Anterior cingulate cortex (tissue), 58 donors: ENCODE results near the gene NAALADL2.
"Not testable (repeated sequence)": the region's sequence is repeated elsewhere in the genome, so short reads cannot be mapped to it uniquely, and the experiment has no call there.

ENCODE experiments used
- DNase-seq, 58 donors: peaks; one replicate each; lab custom pipeline; 2025; lab: John Stamatoyannopoulos, UW

The NAALADL2 gene

DNA sequence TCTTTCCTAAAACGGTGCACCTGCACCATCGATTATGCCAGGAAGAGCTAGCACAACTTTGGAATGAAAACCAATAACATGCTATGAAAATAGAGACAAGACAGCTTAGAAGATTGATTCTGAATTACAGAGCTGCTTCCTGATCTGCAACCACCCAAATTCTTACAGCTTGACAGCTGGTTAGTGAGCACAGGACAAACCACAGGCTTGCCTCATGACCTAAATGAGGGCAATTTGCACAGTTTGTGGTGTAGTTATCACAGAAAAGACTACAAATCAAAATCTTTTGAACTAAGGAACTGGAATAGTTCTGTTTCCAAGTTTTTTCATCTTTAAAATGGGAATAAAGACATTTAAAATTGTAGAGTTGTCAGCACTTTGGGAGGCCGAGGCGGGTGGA is 533.5 kb downstream of the NAALADL2 start:
- DNase-seq, result no peak

DNA sequence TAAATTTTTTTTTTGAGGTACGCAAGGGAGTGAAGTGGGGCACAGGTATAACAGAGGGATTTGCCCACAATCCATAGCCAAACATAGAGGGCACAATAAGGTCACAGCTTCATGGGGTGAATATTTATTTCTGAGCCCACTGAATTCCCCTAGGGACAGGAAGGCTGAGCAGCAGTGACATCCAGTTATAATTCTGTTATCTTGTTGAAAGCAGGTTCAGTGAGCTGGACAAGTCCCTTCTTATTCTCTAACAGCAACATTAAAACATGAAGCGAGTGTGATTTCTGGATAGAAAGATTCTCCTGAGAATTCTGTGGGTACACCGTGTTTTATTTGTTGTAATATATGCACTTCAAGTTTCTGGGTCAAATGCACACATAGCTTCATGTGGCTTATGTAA is 538.2 kb downstream of the NAALADL2 start:
- DNase-seq, result no peak

DNA sequence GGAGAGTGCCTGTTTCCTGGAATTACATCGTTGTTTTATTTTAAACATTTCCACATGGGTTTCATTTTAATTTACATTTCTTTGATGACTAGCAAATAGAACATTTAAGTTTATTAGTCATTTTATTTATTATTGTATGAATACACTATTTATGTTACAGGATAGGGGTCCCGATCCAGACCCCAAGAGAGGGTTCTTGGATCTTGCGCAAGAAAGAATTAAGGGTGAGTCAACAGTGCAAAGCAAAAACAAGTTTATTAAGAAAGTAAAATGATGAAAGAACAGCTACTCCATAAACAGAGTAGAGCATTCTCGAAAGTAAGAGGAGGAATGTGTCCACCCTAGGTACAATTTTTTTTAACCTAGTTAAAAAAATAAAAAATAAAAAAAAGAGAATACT is 539.5 kb downstream of the NAALADL2 start:
- no peak for DNase-seq

- DNase-seq, result no peak
Observed at GRCh38 chr3:175399156-175399840, 540.2 kb downstream of the NAALADL2 start.

DNA sequence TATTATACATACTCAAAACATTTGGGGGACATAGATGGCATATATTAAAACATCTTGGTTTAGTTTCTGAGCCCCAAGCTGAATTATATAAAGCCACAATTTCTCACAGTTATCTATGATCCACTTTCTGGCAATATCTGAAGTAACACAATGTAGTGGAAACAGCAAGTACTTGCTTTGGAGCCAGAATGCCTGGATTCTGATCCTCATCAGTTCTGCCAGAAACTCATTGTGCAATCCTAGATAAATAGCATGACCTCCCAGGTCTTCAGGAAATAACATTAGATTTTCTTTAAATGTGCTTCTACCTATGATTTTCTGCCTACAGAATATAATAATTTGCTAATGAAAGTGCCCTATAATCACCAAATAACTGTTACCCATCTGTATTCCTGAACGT is 544.9 kb downstream of the NAALADL2 start:
- no peak for DNase-seq

DNA sequence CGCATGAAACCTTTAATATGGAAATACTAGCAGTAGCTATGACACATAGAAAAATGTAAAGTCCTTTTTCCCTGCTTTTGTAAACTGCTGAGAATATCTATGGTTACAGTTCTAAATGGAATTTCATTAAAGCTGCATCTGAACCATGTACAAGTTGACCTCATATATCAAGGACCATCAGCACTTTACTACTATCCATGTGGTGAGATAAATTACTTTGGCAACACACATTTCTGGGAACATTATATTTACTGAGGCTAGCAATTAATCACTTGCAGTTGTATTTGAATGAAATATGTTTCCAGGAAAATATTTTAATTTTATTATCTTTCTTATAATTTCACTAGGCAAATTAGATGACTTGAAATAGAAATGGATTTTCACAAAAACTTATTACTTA is 545.5 kb downstream of the NAALADL2 start:
- DNase-seq, result no peak

DNA sequence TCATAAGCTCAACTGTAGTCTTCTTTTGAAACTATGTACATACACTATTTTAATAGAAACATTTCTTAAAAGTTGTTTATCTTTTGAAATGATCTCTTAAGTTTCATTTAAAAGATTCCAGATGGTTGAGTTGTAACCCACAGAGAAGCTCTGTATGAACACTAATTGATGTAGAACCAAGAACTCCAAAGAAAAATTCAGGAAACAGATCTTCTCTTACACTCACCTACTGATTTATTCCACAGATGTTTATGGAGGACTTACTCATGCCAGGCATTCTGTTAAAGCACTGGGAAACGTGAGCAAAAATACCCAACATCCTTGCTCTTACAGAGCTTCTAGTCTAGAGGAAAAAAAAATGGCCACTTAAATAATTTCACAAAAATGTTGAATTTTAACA is 551.1 kb downstream of the NAALADL2 start:
- no peak for DNase-seq

GRCh38 chr3:175411405-175411804 is 552.3 kb downstream of the NAALADL2 start:
- DNase-seq, result no peak

DNA sequence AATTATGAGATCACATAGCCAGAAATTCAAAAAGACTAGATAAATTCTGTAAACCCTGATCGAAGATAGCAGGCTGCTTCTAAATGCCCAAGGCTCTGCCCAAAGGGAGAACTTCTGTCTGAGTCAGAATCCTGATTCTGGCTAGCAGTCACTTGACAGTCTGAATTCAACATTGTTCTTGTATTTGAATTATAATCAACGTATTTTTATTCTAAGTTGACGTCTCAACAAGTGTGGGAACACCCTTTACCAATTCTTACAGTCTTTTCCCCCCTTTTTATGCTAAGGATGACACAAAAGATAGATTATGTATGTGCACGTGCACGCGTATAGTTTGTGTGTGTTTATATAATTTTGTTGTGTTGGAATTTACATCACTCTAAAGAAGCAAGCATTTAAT is 552.8 kb downstream of the NAALADL2 start:
- DNase-seq, result no peak

DNA sequence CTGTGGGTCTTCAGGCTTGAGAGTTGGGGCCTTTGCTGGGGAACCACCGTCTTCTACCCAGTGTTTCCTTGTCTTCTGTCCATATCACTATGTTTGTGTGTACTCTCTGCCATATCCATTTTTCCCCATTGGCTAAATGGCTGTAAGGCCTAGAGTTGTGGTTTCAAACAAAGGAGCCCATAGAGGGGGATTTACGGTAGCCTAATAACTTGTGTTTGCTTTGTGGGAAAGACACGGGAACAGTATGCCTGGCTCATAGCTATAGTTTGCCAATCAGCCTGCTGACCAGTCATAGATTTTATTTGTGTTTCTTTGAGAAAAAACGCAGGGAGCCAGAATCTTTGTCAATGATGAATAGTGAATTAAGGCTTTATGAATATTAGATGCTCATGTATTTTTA is 554.8 kb downstream of the NAALADL2 start:
- DNase-seq, result no peak

GRCh38 chr3:175416600-175416999 is 557.5 kb downstream of the NAALADL2 start:
- no peak for DNase-seq

GRCh38 chr3:175417426-175417825 is 558.3 kb downstream of the NAALADL2 start:
- DNase-seq, result no peak

DNA sequence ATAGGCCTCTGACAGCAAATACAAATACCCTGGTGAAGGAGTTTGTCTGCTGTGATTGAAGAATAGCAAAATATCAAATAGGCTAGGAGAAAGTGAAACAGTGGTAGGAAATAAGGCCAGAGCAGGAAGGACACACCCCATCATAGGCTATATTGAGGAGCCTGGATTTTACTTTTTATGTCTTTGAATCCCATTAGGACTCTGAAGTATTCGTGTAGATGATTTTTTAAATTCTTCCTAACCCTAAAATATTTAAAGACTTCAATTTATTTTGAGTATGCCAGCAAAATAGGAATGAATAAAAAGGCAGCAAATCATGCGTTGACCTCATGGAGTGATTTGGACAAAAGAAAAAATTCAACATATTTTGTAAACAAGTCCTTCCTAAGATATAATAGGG is 562.8 kb downstream of the NAALADL2 start:
- DNase-seq, result no peak

- no peak for DNase-seq
Observed at GRCh38 chr3:175422744-175423143, 563.6 kb downstream of the NAALADL2 start.

GRCh38 chr3:175423848-175424247 is 564.7 kb downstream of the NAALADL2 start:
- not testable (repeated sequence) for DNase-seq

DNA sequence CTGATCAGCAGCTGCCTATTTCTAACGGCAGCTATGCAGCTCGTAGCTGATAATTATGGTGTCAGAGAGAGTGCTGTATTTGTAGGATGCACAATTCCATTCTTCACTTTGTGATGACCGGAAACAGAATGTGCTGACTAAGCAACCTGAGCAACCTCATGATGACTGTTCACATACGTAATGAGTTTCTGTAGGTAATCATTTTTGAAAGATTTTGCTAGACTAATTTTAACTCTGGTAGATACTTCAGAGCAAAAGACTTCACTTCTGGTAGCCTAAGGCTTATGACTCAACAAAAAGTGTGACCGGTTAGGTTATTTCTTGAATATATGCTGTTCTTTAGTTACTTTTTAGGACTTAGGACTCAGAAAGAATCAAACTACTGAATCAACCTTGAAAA is 567.7 kb downstream of the NAALADL2 start:
- DNase-seq, result no peak

GRCh38 chr3:175428466-175428865 is 569.3 kb downstream of the NAALADL2 start:
- no peak for DNase-seq

- DNase-seq, result no peak
Observed at GRCh38 chr3:175430983-175431773, 572.0 kb downstream of the NAALADL2 start.

- DNase-seq, result no peak
Observed at GRCh38 chr3:175432376-175433025, 573.4 kb downstream of the NAALADL2 start.

- no peak for DNase-seq
Observed at GRCh38 chr3:175433026-175433674, 574.0 kb downstream of the NAALADL2 start.

DNA sequence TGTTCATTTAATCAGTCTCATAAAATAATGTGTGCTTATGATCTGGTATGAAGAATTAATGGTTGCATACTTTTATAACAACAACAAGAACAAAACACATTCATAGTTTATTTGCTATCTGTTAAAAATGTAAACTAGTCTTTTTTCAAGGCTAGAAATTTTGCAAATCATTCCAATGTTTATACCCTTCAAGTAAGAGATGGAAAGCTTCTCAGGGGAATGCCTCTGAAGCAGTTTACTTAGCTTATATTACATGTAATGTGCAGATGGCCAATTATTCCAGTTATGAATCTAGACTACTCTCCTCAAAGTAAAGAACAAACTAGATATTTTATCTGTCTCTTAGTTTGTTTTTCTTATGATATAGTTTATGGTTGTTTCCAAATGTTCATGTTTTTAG is 575.4 kb downstream of the NAALADL2 start:
- DNase-seq, result no peak
